ENCODE results near the gene POLR3K. TPM values are rescaled to one million over a fixed set of nuclear protein-coding genes. Genes with fewer than 3 reads are reported as not detected.

POLR3K gene
- total RNA-seq, 4 donors from 2014 or later = 0.66 to 8.6 (median 3.1) TPM

DNA sequence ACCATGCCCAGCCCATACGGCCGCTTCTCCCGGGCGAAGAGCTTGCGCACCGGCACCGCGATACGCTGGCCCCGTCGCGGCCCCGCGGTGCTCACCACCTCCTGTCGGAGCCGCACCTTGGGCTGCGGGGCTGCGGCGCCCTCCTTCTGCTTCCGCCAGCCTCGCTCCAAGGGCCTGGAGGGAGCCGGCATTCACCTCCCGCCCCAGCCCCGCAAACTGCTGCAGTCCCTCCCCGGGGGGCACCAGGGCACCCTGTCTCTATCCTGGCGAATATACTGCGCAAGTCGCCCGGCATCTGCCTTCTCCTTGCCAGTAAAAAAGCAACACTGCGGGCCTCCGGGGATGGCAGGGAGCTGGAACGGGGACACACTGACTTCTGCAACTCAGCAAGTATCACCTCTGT lies 8.5 kb upstream of the POLR3K start:
- Histone ChIP-seq H3K9me3 (no peaks in the 10 kb centered on the region), H3K4me1 (peaks cover 0 to 39% (median 16%) of the 10 kb centered on the region in 4 donors), H3K27ac (no peak overlapping the region), H3K36me3 (peaks cover 0 to 81% (median 12%) of the 10 kb centered on the region in 3 donors), H3K4me3 (no peak overlapping the region), H3K27me3 (no peaks in the 10 kb centered on the region)
- WGBS, 2 donors = 92 to 93% methylated on average over 26 to 32 of the region's 32 CpGs
- DNase-seq (ENCODE audit: low spot score in 2 of 2) = no peak
- TF ChIP-seq, protein P1, sequence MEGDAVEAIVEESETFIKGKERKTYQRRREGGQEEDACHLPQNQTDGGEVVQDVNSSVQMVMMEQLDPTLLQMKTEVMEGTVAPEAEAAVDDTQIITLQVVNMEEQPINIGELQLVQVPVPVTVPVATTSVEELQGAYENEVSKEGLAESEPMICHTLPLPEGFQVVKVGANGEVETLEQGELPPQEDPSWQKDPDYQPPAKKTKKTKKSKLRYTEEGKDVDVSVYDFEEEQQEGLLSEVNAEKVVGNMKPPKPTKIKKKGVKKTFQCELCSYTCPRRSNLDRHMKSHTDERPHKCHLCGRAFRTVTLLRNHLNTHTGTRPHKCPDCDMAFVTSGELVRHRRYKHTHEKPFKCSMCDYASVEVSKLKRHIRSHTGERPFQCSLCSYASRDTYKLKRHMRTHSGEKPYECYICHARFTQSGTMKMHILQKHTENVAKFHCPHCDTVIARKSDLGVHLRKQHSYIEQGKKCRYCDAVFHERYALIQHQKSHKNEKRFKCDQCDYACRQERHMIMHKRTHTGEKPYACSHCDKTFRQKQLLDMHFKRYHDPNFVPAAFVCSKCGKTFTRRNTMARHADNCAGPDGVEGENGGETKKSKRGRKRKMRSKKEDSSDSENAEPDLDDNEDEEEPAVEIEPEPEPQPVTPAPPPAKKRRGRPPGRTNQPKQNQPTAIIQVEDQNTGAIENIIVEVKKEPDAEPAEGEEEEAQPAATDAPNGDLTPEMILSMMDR (IDR thresholded peaks at IDR 0.05) = no peak
- TF ChIP-seq POLR2A (IDR thresholded peaks at IDR 0.05) (no peak), EP300 (IDR thresholded peaks at IDR 0.05) (no peak)

GRCh38 chr16:60929-61878 lies 7.8 kb upstream of the POLR3K start:
- no peak for DNase-seq (ENCODE audit: low spot score in 2 of 2)
- Histone ChIP-seq H3K4me1 (peaks cover 0 to 33% (median 9%) of the 10 kb centered on the region in 4 donors), H3K4me3 (no peak overlapping the region), H3K9me3 (no peaks in the 10 kb centered on the region), H3K27me3 (no peaks in the 10 kb centered on the region), H3K27ac (no peak overlapping the region), H3K36me3 (peaks cover 0 to 88% (median 12%) of the 10 kb centered on the region in 3 donors)
- TF ChIP-seq POLR2A (IDR thresholded peaks at IDR 0.05) (no peak), EP300 (IDR thresholded peaks at IDR 0.05) (no peak)
- TF ChIP-seq, protein P1 (IDR thresholded peaks at IDR 0.05) = no peak
- WGBS, 2 donors = 79 to 83% methylated on average over 68 to 81 of the region's 89 CpGs

DNA sequence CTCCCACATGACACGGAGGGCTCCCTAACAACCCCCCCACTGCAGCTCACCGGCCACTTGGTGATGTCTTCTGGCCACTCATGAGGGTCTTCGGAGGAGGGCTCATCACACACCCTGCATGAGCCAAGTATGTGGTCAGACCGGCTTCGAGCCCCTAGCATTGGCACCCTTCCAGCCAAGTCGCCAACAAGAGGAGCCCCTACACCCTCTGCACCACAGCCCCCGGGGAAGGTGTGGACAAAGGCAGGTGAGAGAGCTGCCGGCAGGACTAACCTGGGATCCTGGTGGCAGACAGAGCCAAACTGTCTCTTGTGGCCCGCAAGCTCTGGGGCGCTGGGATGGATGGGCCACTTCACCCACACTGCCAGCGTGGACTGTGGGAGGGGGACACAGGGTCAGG lies 6.8 kb upstream of the POLR3K start:
- 76 to 77% methylated on average over 11 of the region's 11 CpGs for WGBS, 2 donors
- Histone ChIP-seq H3K9me3 (no peaks in the 10 kb centered on the region), H3K4me1 (peaks cover 0 to 22% (median 0%) of the 10 kb centered on the region in 4 donors), H3K4me3 (no peak overlapping the region), H3K36me3 (peaks cover 0 to 98% (median 12%) of the 10 kb centered on the region in 3 donors), H3K27me3 (no peaks in the 10 kb centered on the region), H3K27ac (no peak overlapping the region)
- DNase-seq (ENCODE audit: low spot score in 2 of 2) = no peak
- TF ChIP-seq EP300 (IDR thresholded peaks at IDR 0.05) (no peak), POLR2A (IDR thresholded peaks at IDR 0.05) (no peak)
- TF ChIP-seq, protein P1 (IDR thresholded peaks at IDR 0.05) = no peak

DNA sequence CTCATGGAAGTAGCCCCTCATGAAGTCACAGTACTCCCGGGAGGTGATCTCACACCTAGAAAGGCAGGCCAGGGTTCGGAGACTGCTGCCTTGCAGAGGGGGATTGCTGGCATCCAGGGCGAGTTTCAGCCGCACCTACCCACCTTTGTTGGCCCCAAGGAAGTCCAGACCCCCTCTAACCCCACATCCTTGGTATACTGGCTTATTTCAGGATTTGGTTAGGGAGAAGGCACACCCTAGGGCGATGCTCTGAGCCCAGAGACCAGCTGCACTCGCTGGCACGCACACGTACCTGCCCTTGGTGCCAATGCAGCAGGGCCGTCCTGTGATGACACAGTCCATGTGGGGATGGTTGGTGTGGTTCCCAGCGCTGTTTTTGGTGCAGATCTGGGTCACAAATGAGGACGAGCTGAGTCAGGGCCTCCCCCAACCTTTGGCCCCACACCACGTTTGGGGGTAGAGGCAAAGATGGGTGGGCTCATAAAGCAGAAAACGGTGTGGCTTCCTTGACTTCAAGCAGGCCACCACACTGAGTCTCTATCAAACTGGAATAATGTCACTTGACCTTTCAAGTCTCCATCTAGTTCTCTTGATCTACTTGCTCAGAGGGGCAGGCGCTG lies 6.1 kb upstream of the POLR3K start:
- peaks cover 0 to 17% (median under 1%) of the 10 kb centered on the region in 4 donors for H3K4me1 ChIP-seq
- TF ChIP-seq EP300 (IDR thresholded peaks at IDR 0.05) = no peak
- TF ChIP-seq, protein P1 (IDR thresholded peaks at IDR 0.05) = no peak
- no peak for TF ChIP-seq POLR2A (IDR thresholded peaks at IDR 0.05)
- DNase-seq (ENCODE audit: low spot score in 2 of 2) = no peak
- H3K4me3 ChIP-seq = no peak overlapping the region
- H3K36me3 ChIP-seq = peaks cover 0 to 97% (median 12%) of the 10 kb centered on the region in 3 donors
- no peaks in the 10 kb centered on the region for H3K9me3 ChIP-seq
- 83 to 90% methylated on average over 7 to 13 of the region's 14 CpGs for WGBS, 2 donors
- H3K27ac ChIP-seq = no peak overlapping the region
- no peaks in the 10 kb centered on the region for H3K27me3 ChIP-seq
